Measurements from ENCODE around the gene MAOA. TPM values are rescaled to one million over a fixed set of nuclear protein-coding genes. Genes with fewer than 3 reads are reported as not detected.

The MAOA gene
- total RNA-seq, 1 donor from 2014 or later = 12.5 TPM

GRCh38 chrX:43702660-43703059 is 46.6 kb downstream of the MAOA start:
- DNase-seq (ENCODE audit: low spot score, unreplicated experiment) = no peak
- Mint-ChIP-seq H3K9me3 (ENCODE audit: low read depth) (peaks cover 16% of the 10 kb centered on the region), H3K27me3 (no peaks in the 10 kb centered on the region), H3K4me1 (ENCODE audit: low read depth) (peaks cover 41% of the 10 kb centered on the region), H3K27ac (peak overlapping the region; percentile 89), H3K36me3 (ENCODE audit: insufficient read depth) (peaks cover 2% of the 10 kb centered on the region), H3K4me3 (ENCODE audit: low read depth) (no peak overlapping the region)
- no peak for TF ChIP-seq CTCF (IDR thresholded peaks at IDR 0.05; ENCODE audit: unreplicated experiment)

- DNase-seq (ENCODE audit: low spot score, unreplicated experiment) = no peak
- Mint-ChIP-seq H3K27ac (peak overlapping the region; percentile 65), H3K9me3 (ENCODE audit: low read depth) (peaks cover 16% of the 10 kb centered on the region), H3K36me3 (ENCODE audit: insufficient read depth) (peaks cover 2% of the 10 kb centered on the region), H3K4me1 (ENCODE audit: low read depth) (peaks cover 39% of the 10 kb centered on the region), H3K27me3 (no peaks in the 10 kb centered on the region), H3K4me3 (ENCODE audit: low read depth) (no peak overlapping the region)
- no peak for TF ChIP-seq CTCF (IDR thresholded peaks at IDR 0.05; ENCODE audit: unreplicated experiment)
Observed at GRCh38 chrX:43703211-43703791, 47.2 kb downstream of the MAOA start.

GRCh38 chrX:43706786-43707370 is 50.8 kb downstream of the MAOA start:
- Mint-ChIP-seq H3K27me3 (no peaks in the 10 kb centered on the region), H3K27ac (no peak overlapping the region), H3K4me3 (ENCODE audit: low read depth) (no peak overlapping the region), H3K4me1 (ENCODE audit: low read depth) (peaks cover 15% of the 10 kb centered on the region), H3K9me3 (ENCODE audit: low read depth) (peaks cover 14% of the 10 kb centered on the region), H3K36me3 (ENCODE audit: insufficient read depth) (peaks cover 1% of the 10 kb centered on the region)
- DNase-seq (ENCODE audit: low spot score, unreplicated experiment) = no peak
- TF ChIP-seq CTCF (IDR thresholded peaks at IDR 0.05; ENCODE audit: unreplicated experiment) = no peak

- Mint-ChIP-seq H3K36me3 (ENCODE audit: insufficient read depth) (peaks cover 4% of the 10 kb centered on the region), H3K4me1 (ENCODE audit: low read depth) (peaks cover 5% of the 10 kb centered on the region), H3K4me3 (ENCODE audit: low read depth) (no peak overlapping the region), H3K9me3 (ENCODE audit: low read depth) (peaks cover 19% of the 10 kb centered on the region), H3K27me3 (no peaks in the 10 kb centered on the region), H3K27ac (no peak overlapping the region)
- no peak for DNase-seq (ENCODE audit: low spot score, unreplicated experiment)
- no peak for TF ChIP-seq CTCF (IDR thresholded peaks at IDR 0.05; ENCODE audit: unreplicated experiment)
Observed at GRCh38 chrX:43707812-43708548, 51.9 kb downstream of the MAOA start.

- Mint-ChIP-seq H3K27me3 (no peaks in the 10 kb centered on the region), H3K27ac (no peak overlapping the region), H3K4me3 (ENCODE audit: low read depth) (no peak overlapping the region), H3K4me1 (ENCODE audit: low read depth) (no peaks in the 10 kb centered on the region), H3K36me3 (ENCODE audit: insufficient read depth) (peaks cover 7% of the 10 kb centered on the region), H3K9me3 (ENCODE audit: low read depth) (peaks cover 9% of the 10 kb centered on the region)
- TF ChIP-seq CTCF (IDR thresholded peaks at IDR 0.05; ENCODE audit: unreplicated experiment) = no peak
- DNase-seq (ENCODE audit: low spot score, unreplicated experiment) = no peak
Observed at GRCh38 chrX:43716144-43716543, 60.0 kb downstream of the MAOA start.

All from progenitor cell of endocrine pancreas (in vitro differentiated cells).